K562 (cell line): ENCODE results near the gene NRXN3. TPM values are rescaled to one million over a fixed set of nuclear protein-coding genes. Genes with fewer than 3 reads are reported as not detected.

Experiments used
- ATAC-seq: fragments of 200-7000 bp; cut with Tn5 transposase; 3 replicates; pipeline ENCODE4 v1.9.1; 2020; ENCODE audit warnings: moderate library complexity
- BruUV-seq: library from RNA; stranded (reverse); fragments of 400-500 nt; replicated peaks from 2 replicates; lab custom pipeline; 2021; lab: Mats Ljungman, UMichigan
- CTCF ChIA-PET: fragments of 300-600 bp; formaldehyde crosslinking; extraction: SDS; loops from one replicate; lab custom pipeline; 2021; ENCODE audit warnings: low intra/inter-chr PET ratio; lab: Yijun Ruan, JAX
- POLR2A ChIA-PET: fragments of 300-600, 350-650 bp; sonication (Branson Sonifier 250); formaldehyde crosslinking; extraction: SDS; loops from one replicate; lab custom pipeline; 2021; ENCODE audit warnings: antibody characterized with exemption, inconsistent platforms; lab: Yijun Ruan, JAX
- DNase-seq, 4 experiments: peaks; one replicate each; pipeline versions ENCODE4 v3.0.0 to v3.0.0-alpha.2; 2011 to 2018; ENCODE audit warnings: low spot score in 3 of 4, mixed read lengths in 3 of 4; ENCODE audit errors: extremely low read depth in 1 of 4
- FAIRE-seq: peaks from 2 replicates; lab custom pipeline; 2011; peaks lifted over from hg19 to GRCh38; lab: Jason Lieb, UNC
- H2AFZ ChIP-seq: 2 replicates; pipeline ENCODE4 v1.6.0; 2011; ENCODE audit warnings: low read depth, low read length, control low read depth, inconsistent platforms
- H3K27ac ChIP-seq: fragments of 200-600 bp; 3 replicates; pipeline ENCODE4 v1.8.0; 2011; ENCODE audit warnings: low read depth, mild to moderate bottlenecking, control low read depth, inconsistent platforms, low read length, moderate library complexity, mixed read lengths; ENCODE audit errors: extremely low read depth
- H3K27me3 ChIP-seq, 2 experiments: fragments of 300-600 bp in 1 of 2; 2 replicates in 1 of 2; 3 replicates in 1 of 2; pipeline versions ENCODE4 v1.6.0 to v1.8.0; 2011; ENCODE audit warnings: inconsistent platforms in 2 of 2, low read length in 2 of 2, mild to moderate bottlenecking in 1 of 2, mixed read lengths in 1 of 2, moderate library complexity in 1 of 2; ENCODE audit not compliant: control insufficient read depth in 2 of 2, insufficient read depth in 2 of 2
- H3K36me3 ChIP-seq: fragments of 300-600 bp; 3 replicates; pipeline ENCODE4 v1.8.0; 2011; ENCODE audit warnings: mild to moderate bottlenecking, low read length, inconsistent platforms; ENCODE audit not compliant: control insufficient read depth, insufficient read depth
- H3K4me1 ChIP-seq, 2 experiments: fragments of 200-600 bp in 1 of 2; replicated peaks in 1 of 2; 2 replicates in 1 of 2; 3 replicates in 1 of 2; pipeline versions ENCODE4 v1.5.1 to v1.8.0; 2011; ENCODE audit warnings: inconsistent platforms in 2 of 2, low read length in 2 of 2, mild to moderate bottlenecking in 1 of 2, mixed read lengths in 1 of 2, moderate library complexity in 1 of 2; ENCODE audit not compliant: control insufficient read depth in 2 of 2, insufficient read depth in 2 of 2
- H3K4me2 ChIP-seq: 2 replicates; pipeline ENCODE4 v1.6.1; 2011; ENCODE audit warnings: low read length, control low read depth, inconsistent platforms, mixed read lengths; ENCODE audit not compliant: insufficient read depth
- H3K4me3 ChIP-seq: fragments of 200-600 bp; sonication (generic), shearing (Covaris generic); 2 replicates; pipeline ENCODE4 v1.5.1; 2016; ENCODE audit warnings: control low read depth, inconsistent platforms
- H3K79me2 ChIP-seq: fragments of 200-600 bp; 3 replicates; pipeline ENCODE4 v1.8.0; 2011; ENCODE audit warnings: low read length, inconsistent platforms; ENCODE audit not compliant: control insufficient read depth, insufficient read depth
- H3K9ac ChIP-seq, 2 experiments: 2 replicates each; pipeline versions ENCODE4 v1.6.0 to v1.6.1; 2011; ENCODE audit warnings: low read depth in 2 of 2, low read length in 2 of 2, control low read depth in 1 of 2, inconsistent platforms in 1 of 2, mild to moderate bottlenecking in 1 of 2, mixed read lengths in 1 of 2; ENCODE audit not compliant: insufficient read depth in 1 of 2
- H3K9me1 ChIP-seq: one replicate; pipeline ENCODE4 v1.6.0; 2011; ENCODE audit warnings: inconsistent platforms, mild to moderate bottlenecking, low read length, moderate library complexity; ENCODE audit not compliant: control insufficient read depth, insufficient read depth
- H3K9me3 ChIP-seq: replicated peaks from 2 replicates; pipeline ENCODE4 v1.5.1; 2011; ENCODE audit warnings: low read depth, low read length, inconsistent platforms; ENCODE audit not compliant: control insufficient read depth, insufficient read depth
- H4K20me1 ChIP-seq: replicated peaks from 2 replicates; pipeline ENCODE4 v1.6.1; 2011; ENCODE audit warnings: low read length, inconsistent platforms, mixed read lengths; ENCODE audit not compliant: control insufficient read depth, insufficient read depth
- ATF2 ChIP-seq: sonication (generic); formaldehyde crosslinking; IDR thresholded peaks from 2 replicates; pipeline ENCODE4 v1.8.1; 2022; ENCODE audit warnings: missing genetic modification reagents
- CBFA2T2 ChIP-seq: fragments of 450-650 bp; conservative IDR thresholded peaks from 2 replicates; pipeline ENCODE4 v1.6.1; 2017; ENCODE audit warnings: mild to moderate bottlenecking
- EP400 ChIP-seq: fragments of 450-650 bp; IDR thresholded peaks from 2 replicates; pipeline ENCODE4 v1.6.1; 2017; ENCODE audit warnings: antibody characterized with exemption, mild to moderate bottlenecking, moderate library complexity
- FOXK1 ChIP-seq: sonication (generic); formaldehyde crosslinking; IDR thresholded peaks from 2 replicates; pipeline ENCODE4 v1.8.0; 2022; ENCODE audit warnings: missing genetic modification reagents, mild to moderate bottlenecking, borderline replicate concordance
- ILK ChIP-seq: fragments of 450-650 bp; IDR thresholded peaks from 2 replicates; pipeline ENCODE4 v1.6.1; 2016; ENCODE audit warnings: missing genetic modification characterization, low read depth, mild to moderate bottlenecking, missing compliant biosample characterization, moderate library complexity, borderline replicate concordance
- KHSRP ChIP-seq: fragments of 450-650 bp; IDR thresholded peaks from 2 replicates; pipeline ENCODE4 v1.6.1; 2017
- KLF6 ChIP-seq: fragments of 250-450 bp; sonication (Bioruptor Pico); IDR thresholded peaks from 2 replicates; pipeline ENCODE4 v1.4.0; 2020; ENCODE audit warnings: mild to moderate bottlenecking, moderate library complexity, borderline replicate concordance
- NFIX ChIP-seq: fragments of 250-450 bp; sonication (Bioruptor Pico); IDR thresholded peaks from 2 replicates; pipeline ENCODE4 v1.4.0; 2020; ENCODE audit warnings: low read depth, mild to moderate bottlenecking, moderate library complexity
- PHB2 ChIP-seq: fragments of 450-650 bp; IDR thresholded peaks from 2 replicates; pipeline ENCODE4 v1.6.1; 2017; ENCODE audit warnings: low read depth
- POLR2G ChIP-seq: fragments of 200-400 bp; formaldehyde crosslinking; IDR thresholded peaks from 2 replicates; pipeline ENCODE4 v1.6.1; 2017; ENCODE audit warnings: low read depth, mild to moderate bottlenecking, antibody characterized with exemption, low read length, moderate library complexity
- PTRF ChIP-seq: fragments of 450-650 bp; IDR thresholded peaks from 2 replicates; pipeline ENCODE4 v1.6.1; 2016; ENCODE audit warnings: mild to moderate bottlenecking, missing genetic modification characterization, missing compliant biosample characterization
- STAG1 ChIP-seq: sonication (generic); formaldehyde crosslinking; IDR thresholded peaks from 2 replicates; pipeline ENCODE4 v1.5.0; 2020; ENCODE audit warnings: missing genetic modification reagents, borderline replicate concordance
- ZBTB7A ChIP-seq: IDR thresholded peaks from 2 replicates; pipeline ENCODE4 v1.6.1; 2011; ENCODE audit warnings: low read depth, mild to moderate bottlenecking, low read length, moderate library complexity, borderline replicate concordance; ENCODE audit not compliant: control insufficient read depth
- ZC3H4 ChIP-seq: sonication (generic); formaldehyde crosslinking; IDR thresholded peaks from 2 replicates; pipeline ENCODE4 v1.9.0; 2021; ENCODE audit warnings: missing genetic modification reagents, borderline replicate concordance
- ZNF507 ChIP-seq: conservative IDR thresholded peaks from 2 replicates; pipeline ENCODE4 v1.6.1; 2017; ENCODE audit warnings: missing genetic modification characterization, missing compliant biosample characterization
- WGBS: fragments of 100-300 bp; shearing (Covaris generic); methylation state at CpG from one replicate; pipeline ENCODE4 v1.1.6; 2016; ENCODE audit warnings: low coverage, mixed read lengths; ENCODE audit not compliant: insufficient coverage; ENCODE audit errors: missing lambda C conversion rate; 5-methylcytosine and 5-hydroxymethylcytosine counted together
- in situ Hi-C: fragments of 300-500 bp; cut with MboI; formaldehyde crosslinking; loops from 4 replicates; pipeline ENCODE4 v1.15.0; 2018; ENCODE audit warnings: inconsistent platforms, mixed read lengths
- intact Hi-C: fragments of 100-400 bp; cut with micrococcal nuclease; formaldehyde crosslinking; loops from 2 replicates; pipeline ENCODE4 v1.14.2; 2022
- polyA plus RNA-seq, 8 experiments: library from polyadenylated mRNA; depleted of rRNA in 4 of 8; stranded (reverse) in 5 of 8; unstranded in 3 of 8; fragments of >200 nt; fragmentation: Nextera tagmentation in 2 of 8; fragmentation: Illumina TruSeq in 1 of 8; extraction: Ambion mirVana in 2 of 8; extraction: Trizol in 1 of 8; gene quantifications; 2 replicates each; pipeline versions ENCODE4 v1.2.1 to v1.2.3, GENCODE V29; 2011 to 2014; ENCODE audit warnings: inconsistent platforms in 1 of 8, missing spikeins in 1 of 8
- total RNA-seq, 7 experiments: library from RNA; depleted of rRNA in 6 of 7; stranded (reverse); fragments of >200 nt in 6 of 7; fragmentation: Illumina TruSeq in 2 of 7; extraction: Trizol in 2 of 7; gene quantifications; 2 replicates each; pipeline versions ENCODE4 v1.2.1 to v1.2.3, GENCODE V29; 2011 to 2021; ENCODE audit warnings: low replicate concordance in 1 of 7
- TF ChIP-seq, protein P1 (sequence below), 2 experiments: fragments of 150-350 bp in 1 of 2; IDR thresholded peaks; 2 replicates each; pipeline ENCODE4 v1.6.1; 2012 to 2016; ENCODE audit warnings: low read depth in 2 of 2, low read length in 2 of 2, mild to moderate bottlenecking in 1 of 2, moderate library complexity in 1 of 2
- TF ChIP-seq, protein P2 (sequence below): sonication (generic); formaldehyde crosslinking; IDR thresholded peaks from 2 replicates; pipeline ENCODE4 v1.8.0; 2022; ENCODE audit warnings: mild to moderate bottlenecking, missing genetic modification reagents

NRXN3 gene
- total and polyA plus RNA-seq, 9 of the 15 experiments (the other 6 are each of a cell fraction or from before 2014, with no cell fraction given) = 0.09 TPM; not detected in 8

GRCh38 chr14:78767436-78767835 lies 597.3 kb downstream of the NRXN3 start:
- DNase-seq = no peak

More at GRCh38 chr14:78767436-78767835, 597.3 kb downstream of the NRXN3 start:
- no peak overlapping the region for H2AFZ ChIP-seq
- H3K27me3 ChIP-seq = no peaks in the 10 kb centered on the region
- H3K27ac ChIP-seq = no peak overlapping the region
- H3K79me2 ChIP-seq = no peaks in the 10 kb centered on the region
- H3K36me3 ChIP-seq = no peaks in the 10 kb centered on the region
- no peaks in the 10 kb centered on the region for H4K20me1 ChIP-seq
- intact Hi-C loops (no loop called here), in situ Hi-C loops (no loop called here)
- H3K9ac ChIP-seq = no peak overlapping the region
- no peaks in the 10 kb centered on the region for H3K4me1 ChIP-seq
- POLR2A ChIA-PET = no interaction called here
- no peak overlapping the region for H3K4me2 ChIP-seq
- BruUV-seq = no TSS peak
- H3K4me3 ChIP-seq = no peak overlapping the region
- ATAC-seq (no peak), FAIRE-seq (no peak)
- TF ChIP-seq ZBTB7A (no peak), FOXK1 (CRISPR knock-in tag) (no peak), ILK (tag) (no peak), KHSRP (no peak), EP400 (no peak), ZC3H4 (CRISPR knock-in tag) (no peak), KLF6 (CRISPR knock-in tag) (no peak), POLR2G (no peak), CBFA2T2 (no peak), PTRF (tag) (no peak), NFIX (CRISPR knock-in tag) (no peak), ZNF507 (no peak), ATF2 (no peak), PHB2 (no peak), STAG1 (CRISPR knock-in tag) (no peak)
- TF ChIP-seq, protein P1, sequence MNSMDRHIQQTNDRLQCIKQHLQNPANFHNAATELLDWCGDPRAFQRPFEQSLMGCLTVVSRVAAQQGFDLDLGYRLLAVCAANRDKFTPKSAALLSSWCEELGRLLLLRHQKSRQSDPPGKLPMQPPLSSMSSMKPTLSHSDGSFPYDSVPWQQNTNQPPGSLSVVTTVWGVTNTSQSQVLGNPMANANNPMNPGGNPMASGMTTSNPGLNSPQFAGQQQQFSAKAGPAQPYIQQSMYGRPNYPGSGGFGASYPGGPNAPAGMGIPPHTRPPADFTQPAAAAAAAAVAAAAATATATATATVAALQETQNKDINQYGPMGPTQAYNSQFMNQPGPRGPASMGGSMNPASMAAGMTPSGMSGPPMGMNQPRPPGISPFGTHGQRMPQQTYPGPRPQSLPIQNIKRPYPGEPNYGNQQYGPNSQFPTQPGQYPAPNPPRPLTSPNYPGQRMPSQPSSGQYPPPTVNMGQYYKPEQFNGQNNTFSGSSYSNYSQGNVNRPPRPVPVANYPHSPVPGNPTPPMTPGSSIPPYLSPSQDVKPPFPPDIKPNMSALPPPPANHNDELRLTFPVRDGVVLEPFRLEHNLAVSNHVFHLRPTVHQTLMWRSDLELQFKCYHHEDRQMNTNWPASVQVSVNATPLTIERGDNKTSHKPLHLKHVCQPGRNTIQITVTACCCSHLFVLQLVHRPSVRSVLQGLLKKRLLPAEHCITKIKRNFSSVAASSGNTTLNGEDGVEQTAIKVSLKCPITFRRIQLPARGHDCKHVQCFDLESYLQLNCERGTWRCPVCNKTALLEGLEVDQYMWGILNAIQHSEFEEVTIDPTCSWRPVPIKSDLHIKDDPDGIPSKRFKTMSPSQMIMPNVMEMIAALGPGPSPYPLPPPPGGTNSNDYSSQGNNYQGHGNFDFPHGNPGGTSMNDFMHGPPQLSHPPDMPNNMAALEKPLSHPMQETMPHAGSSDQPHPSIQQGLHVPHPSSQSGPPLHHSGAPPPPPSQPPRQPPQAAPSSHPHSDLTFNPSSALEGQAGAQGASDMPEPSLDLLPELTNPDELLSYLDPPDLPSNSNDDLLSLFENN (IDR thresholded peaks at IDR 0.05; ENCODE audit: low read depth in 2 of 2, low read length in 2 of 2) = no peak
- TF ChIP-seq, protein P2, sequence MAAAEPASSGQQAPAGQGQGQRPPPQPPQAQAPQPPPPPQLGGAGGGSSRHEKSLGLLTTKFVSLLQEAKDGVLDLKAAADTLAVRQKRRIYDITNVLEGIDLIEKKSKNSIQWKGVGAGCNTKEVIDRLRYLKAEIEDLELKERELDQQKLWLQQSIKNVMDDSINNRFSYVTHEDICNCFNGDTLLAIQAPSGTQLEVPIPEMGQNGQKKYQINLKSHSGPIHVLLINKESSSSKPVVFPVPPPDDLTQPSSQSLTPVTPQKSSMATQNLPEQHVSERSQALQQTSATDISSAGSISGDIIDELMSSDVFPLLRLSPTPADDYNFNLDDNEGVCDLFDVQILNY (CRISPR knock-in tag) = no peak
- no peaks in the 10 kb centered on the region for H3K9me1 ChIP-seq
- 4% methylated on average over 5 of the region's 5 CpGs for WGBS
- CTCF ChIA-PET = no interaction called here
- H3K9me3 ChIP-seq = no peaks in the 10 kb centered on the region
